OCI-LY1 (cell line): Measurements from ENCODE around the gene RAB14.
"Not testable (repeated sequence)": the region's sequence is repeated elsewhere in the genome, so short reads cannot be mapped to it uniquely, and the experiment has no call there.

ENCODE experiments used
- CTCF ChIP-seq: fragments of 200-600 bp; sonication (generic), shearing (Covaris generic); IDR thresholded peaks from 2 replicates; pipeline ENCODE4 v1.5.1; 2017; ENCODE audit warnings: mild to moderate bottlenecking, antibody characterized with exemption, low read length, moderate library complexity, mixed read lengths
- EZH2 ChIP-seq: fragments of 200-600 bp; sonication (generic), shearing (Covaris generic); IDR thresholded peaks from 2 replicates; pipeline ENCODE4 v1.8.0; 2017; ENCODE audit warnings: borderline replicate concordance, mixed run types, mild to moderate bottlenecking, antibody characterized with exemption, low read length, moderate library complexity, mixed read lengths

GRCh38 chr9:121129384-121129783, 72.3 kb downstream of the RAB14 start:
- not testable (repeated sequence) for TF ChIP-seq CTCF, EZH2
